Measurements from ENCODE around the gene KMT2B.
A peak's percentile ranks its signal among the peaks of the same experiment; 100 is the strongest.

Gene KMT2B

DNA sequence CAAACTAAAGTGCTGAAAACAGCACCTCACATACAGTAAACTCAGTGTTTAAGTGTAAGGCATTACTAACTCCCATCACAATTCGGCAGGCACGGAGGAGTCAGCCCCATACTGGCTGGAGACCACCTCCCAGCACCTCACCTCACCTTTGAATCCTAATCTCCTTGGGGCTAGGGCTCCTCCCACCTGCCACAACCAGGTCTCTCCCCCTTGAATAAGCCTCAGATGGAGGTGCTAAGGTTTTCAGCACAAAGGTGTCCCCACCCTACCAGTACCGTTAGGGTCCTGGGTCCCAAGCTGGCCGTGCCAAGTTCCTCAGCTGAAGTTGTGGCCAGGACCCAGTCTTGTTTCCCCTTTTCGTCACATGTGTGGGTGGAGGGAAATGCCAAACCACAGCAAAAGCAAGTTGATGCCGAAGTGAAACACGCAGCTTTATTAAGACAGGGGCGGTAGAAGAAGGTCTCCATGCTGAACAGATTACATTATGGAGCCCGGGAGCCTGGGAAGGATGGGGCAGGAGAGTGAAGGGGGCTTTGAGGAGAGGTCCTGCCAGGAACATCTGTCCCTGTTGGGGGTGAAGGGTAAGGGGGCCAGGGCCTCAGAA is 24.4 kb downstream of the KMT2B start, which contains the start of gene IGFLR1:
TSS of gene IGFLR1 (minus strand) at position 332 of the 604 bp plus-strand sequence. CDS start 1,272 bp downstream, outside the sequence.
- no peak for FAIRE-seq

- FAIRE-seq: no peak
Measured at GRCh38 chr19:35743640-35744429, 26.0 kb downstream of the KMT2B start.

- FAIRE-seq: no peak
Measured at GRCh38 chr19:35744430-35745327, 26.9 kb downstream of the KMT2B start.

DNA sequence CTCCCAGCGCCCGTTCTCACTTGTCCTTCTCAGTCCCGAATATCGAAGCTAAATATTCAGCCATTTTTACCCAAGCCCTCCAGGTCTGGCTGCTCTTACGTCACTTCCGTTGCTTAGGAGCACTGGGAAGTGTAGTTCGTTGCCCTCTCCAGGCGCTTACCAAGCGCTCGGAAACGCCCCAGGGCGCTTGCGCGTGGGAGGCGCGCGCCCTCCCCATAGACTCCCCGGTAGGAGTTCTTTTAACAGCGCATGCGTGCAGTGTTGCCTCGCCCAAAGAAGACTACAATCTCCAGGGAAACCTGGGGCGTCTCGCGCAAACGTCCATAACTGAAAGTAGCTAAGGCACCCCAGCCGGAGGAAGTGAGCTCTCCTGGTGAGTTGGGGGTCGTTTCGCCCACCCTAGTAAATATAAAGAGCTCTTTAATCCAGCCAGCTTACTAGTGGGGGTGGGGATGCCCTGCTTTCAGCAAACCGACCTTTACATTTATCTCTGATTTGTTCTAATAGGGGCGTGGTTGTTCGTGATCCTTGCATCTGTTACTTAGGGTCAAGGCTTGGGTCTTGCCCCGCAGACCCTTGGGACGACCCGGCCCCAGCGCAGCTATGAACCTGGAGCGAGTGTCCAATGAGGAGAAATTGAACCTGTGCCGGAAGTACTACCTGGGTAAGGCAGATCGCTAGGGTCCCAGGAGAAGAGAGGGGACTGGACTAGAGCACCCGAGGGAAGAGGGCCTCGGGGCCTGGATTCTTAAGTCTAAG is 27.7 kb downstream of the KMT2B start, which contains the start of the genes PSENEN and U2AF1L4:
TSS of gene PSENEN (plus strand) at position 324 of the 759 bp plus-strand sequence. CDS start at position 604, 280 bp downstream.
TSS of gene U2AF1L4 (minus strand) at position 91 of the 759 bp plus-strand sequence. CDS start at position 64, 27 bp downstream.
- peak; percentile 36 for FAIRE-seq

DNA sequence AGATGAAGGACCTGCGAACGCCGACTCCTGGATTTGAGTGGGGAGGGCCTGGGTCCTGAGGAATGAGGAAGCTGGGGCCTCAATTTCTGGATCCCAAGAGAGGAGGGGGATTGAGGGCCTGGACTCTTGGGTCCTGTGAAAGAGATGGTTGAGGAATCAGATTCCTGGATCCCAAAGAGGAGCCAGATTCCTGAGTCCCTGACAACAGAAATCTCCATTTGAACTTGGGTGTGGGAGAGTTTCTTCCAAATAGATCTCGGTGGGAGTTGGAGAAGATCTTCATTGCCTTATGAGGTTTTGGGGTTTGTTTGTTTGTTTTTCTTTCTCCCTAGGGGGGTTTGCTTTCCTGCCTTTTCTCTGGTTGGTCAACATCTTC is 28.3 kb downstream of the KMT2B start:
- FAIRE-seq: no peak

GRCh38 chr19:35746531-35746930 is 28.7 kb downstream of the KMT2B start:
- FAIRE-seq: no peak

GRCh38 chr19:35748106-35749020 is 30.6 kb downstream of the KMT2B start, which contains the start of gene LIN37:
Gene LIN37 (plus strand): TSS chr19:35748576. CDS start chr19:35748725, 149 bp downstream.
- FAIRE-seq: peak; percentile 87

- no peak for FAIRE-seq
Measured at GRCh38 chr19:35750167-35750566, 32.4 kb downstream of the KMT2B start.

DNA sequence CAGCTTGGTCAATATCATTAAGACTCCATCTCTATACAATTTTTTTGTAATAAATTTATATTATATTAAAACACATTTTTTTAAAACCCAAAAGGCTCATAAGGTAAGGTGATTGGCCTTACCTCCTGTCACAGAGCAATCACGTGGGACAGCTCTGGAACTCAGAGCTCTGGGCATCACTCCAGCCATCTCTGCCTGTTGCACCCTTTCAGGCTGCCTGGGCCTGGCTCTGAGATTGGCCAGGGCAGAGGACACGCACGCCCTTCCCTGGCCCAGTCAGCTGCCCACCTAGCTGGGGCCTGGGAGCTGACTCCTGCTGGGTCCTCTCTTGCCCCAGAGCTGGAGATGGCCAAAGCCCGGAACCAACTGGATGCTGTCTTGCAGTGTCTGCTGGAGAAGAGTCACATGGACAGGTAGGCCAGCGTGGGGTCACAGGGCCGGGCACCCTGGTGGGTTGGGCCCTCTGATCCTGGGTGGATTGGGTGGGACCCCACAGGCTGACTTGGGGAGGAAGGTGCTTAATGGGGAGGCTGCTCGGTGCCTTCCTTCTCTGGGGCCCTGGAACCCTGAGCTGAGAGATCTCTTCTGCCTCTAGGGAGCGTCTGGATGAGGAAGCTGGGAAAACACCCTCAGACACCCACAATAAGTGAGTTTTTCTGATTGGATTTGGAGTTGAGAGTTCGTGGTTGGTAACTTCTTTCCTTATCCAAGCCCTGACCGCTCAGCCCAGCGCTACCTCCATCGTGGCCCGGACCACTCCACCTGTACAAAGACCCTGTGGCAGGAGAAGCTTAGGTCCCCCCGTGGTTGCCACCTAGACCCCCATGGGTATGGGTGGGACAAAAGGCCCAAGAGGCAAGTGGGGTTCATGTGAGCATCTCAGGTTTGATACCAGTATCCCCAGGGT is 34.3 kb downstream of the KMT2B start:
- FAIRE-seq: no peak

- FAIRE-seq: no peak
Measured at GRCh38 chr19:35752746-35753350, 35.0 kb downstream of the KMT2B start.

DNA sequence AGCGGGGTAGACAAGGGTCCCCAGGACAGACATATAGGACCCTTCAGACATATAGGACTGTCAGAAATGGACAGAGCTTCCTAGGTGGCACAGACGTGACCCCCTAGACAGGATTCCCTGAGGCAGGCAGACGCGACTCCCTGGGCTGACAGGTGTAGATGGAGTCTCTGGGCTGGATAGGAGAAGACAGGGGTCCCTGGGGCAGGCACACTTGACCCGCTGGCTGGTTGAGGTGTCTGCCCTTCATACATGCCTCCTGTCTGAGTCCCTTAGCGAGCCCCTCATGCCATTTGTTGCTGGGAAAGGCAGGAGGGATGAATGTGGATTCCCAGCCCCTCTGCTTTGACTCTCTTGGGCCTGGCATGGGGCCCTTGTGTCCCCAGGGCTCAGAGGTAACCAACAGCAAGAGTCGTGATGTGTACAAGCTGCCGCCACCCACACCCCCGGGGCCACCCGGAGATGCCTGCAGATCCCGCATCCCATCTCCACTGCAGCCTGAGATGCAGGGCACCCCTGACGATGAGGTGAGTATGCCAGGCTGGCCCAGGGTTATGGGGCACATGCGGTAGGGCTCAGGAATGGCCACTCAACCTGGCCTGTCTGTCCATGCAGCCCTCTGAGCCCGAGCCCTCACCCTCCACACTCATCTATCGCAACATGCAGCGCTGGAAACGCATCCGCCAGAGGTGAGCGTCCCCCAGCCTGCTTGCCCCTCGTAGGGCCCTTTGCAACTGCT is 36.0 kb downstream of the KMT2B start:
- FAIRE-seq: no peak

GRCh38 chr19:35754370-35755130 is 36.7 kb downstream of the KMT2B start:
- no peak for FAIRE-seq

DNA sequence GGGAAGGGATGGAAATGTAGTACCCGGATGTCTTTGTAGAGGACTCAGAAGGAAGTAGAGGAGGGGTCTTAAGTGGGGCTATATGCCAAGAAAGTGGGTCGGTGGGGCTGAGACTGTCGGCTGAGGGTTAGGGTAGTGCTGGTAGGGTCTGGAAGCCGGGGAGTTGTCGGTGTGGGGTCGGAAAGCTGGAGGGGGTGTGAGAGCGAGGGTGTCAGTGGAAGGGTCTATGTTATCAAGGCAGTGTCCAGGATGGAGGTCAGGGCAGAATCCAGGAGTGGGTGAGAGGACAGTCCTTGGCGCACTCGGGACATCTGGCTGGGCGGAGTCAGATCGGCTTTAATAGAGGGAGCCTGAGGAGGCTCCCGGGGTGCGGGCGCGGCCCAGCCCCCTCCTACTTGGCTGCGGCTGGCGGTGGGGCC is 37.3 kb downstream of the KMT2B start:
- no peak for FAIRE-seq

DNA sequence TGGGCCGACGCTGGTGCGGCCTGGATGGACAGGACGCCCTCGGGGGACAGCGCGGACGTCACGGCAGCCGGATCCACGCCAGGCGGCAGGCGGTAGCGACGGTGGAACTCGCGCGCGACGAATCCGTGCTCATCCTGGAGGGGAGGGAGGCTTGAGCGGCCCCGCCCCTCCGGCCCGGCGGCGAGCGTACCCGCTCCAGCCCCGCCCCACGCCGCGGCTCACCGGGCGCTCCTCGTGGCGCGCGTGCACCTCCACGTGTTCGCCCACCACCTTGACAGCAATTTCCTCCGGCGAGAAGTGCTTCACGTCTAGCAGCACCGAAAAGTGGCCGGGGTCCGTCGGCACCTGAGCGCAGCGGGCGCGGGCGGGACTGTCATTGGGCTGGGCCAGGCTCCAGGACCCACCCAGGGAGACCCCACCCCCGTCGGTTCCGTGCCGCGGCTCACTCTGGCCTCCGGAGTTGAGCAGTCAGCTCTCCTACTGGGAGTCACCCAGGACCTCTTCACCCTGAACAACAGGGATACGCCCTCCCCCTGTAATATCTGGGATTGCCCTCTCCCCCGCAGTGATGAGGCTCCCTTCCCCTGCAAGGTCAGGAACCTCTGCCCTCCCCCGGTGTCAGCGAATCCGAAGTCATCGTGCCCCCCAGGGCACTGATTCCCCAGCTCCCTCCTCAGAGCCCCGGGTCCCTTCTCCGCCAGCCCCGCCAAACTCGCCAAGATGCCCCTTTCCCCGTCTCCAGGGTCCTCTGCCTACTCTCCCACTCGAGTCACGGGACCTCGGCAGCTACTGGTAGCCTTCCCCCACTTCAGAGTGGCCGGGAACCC is 38.0 kb downstream of the KMT2B start:
- no peak for FAIRE-seq

DNA sequence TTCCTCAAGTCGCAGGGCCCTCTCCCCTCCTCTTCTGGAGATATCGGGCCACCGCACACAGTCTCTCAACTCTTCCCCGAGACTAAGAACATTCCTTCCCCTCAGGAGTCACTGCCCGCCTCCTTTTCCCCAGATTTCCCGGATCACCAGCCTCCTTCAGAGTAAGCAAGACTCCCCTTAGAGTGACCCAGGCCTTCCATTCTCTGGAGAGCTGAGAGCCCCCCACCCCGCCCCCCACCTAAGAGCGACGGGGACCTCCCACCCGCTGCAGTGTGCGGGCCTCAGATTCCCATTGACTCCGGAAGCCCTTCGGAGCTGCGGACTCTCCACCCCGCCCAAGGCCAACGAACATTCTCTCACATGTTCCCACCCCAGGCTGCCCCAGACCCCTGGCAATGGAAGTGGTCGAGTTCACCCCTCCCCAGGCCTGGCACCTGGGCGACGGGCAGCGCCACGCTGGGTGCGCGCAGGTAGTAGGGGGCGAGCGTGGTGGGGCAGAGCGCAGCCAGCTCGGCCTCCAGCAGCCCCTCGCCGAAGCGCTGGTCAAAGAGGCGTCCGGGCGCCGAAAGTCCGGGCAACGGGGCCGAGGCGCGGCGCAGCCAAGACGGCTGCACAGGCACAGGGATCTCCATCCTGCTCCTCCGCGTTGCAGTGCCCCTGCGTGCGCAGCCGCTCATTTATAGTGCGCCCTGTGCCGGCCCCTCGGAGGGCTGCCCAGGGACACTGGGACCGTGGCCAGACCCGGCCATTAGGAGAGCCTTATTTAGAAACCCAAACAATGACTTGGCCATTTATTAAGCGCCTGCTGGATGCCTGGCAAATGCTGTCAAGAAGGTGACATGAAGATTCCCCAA is 38.8 kb downstream of the KMT2B start, which contains the start of gene HSPB6:
TSS of gene HSPB6 (minus strand) at position 653 of the 854 bp plus-strand sequence. CDS start at position 632, 21 bp downstream.
- FAIRE-seq: no peak

Data from colon (tissue), 2 donors.